Measurements from ENCODE around the gene KRTAP5-5.
"Not testable (repeated sequence)": the region's sequence is repeated elsewhere in the genome, so short reads cannot be mapped to it uniquely, and the experiment has no call there.

KRTAP5-5 gene

DNA sequence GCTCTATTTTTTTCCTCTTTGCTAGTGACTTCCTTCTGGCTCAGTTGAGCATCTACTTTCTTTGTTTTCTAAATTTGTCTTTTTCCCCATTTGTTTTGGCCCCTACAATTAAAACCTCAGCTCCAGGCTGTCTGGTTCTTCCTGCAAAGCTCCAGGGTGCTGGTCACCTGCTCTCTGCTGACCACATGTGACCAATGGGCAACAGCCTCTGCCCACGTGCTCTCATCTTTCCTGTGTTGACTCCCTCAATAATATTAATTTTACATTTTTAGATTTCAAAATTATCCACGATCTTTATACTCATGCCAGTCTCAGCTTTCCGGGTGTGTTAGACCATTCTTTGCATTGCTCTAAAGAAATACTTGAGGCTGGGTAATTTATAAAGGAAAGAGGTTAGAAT lies 31.2 kb upstream of the KRTAP5-5 start:
- H3K4me3 ChIP-seq (ENCODE audit: low read length); H2AFZ ChIP-seq (ENCODE audit: low read depth, low read length); H3K9me3 ChIP-seq (ENCODE audit: low read length); H3K4me1 ChIP-seq (ENCODE audit: insufficient read depth, low read length); H3K36me3 ChIP-seq (ENCODE audit: insufficient read depth, low read length): not testable (repeated sequence)
- peaks cover 16% of the 10 kb centered on the region for H3K27me3 ChIP-seq (ENCODE audit: insufficient read depth, low read length)

DNA sequence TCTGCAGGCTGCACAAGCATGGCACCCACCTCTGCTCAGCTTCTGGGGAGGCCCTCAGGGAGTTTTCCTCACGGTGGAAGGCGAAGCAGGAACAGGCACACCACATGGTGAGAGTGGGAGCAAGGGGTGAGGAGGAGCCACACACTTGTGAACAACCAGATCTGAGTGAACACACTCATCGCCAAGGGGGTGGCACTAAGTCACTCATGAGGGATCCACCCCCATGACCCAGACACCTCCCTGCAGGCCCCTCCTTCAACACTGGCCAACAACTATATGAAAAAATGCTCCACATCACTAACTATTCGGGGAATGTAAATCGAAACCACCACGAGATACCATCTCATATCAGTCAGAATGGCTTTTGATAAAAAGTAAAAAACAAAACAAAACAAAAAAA lies 30.8 kb upstream of the KRTAP5-5 start:
- Histone ChIP-seq H3K36me3 (ENCODE audit: insufficient read depth, low read length) (no peaks in the 10 kb centered on the region), H3K4me3 (ENCODE audit: low read length) (no peak overlapping the region), H3K4me1 (ENCODE audit: insufficient read depth, low read length) (peaks cover 7% of the 10 kb centered on the region), H2AFZ (ENCODE audit: low read depth, low read length) (no peak overlapping the region), H3K9me3 (ENCODE audit: low read length) (no peaks in the 10 kb centered on the region), H3K27me3 (ENCODE audit: insufficient read depth, low read length) (peaks cover 20% of the 10 kb centered on the region)

DNA sequence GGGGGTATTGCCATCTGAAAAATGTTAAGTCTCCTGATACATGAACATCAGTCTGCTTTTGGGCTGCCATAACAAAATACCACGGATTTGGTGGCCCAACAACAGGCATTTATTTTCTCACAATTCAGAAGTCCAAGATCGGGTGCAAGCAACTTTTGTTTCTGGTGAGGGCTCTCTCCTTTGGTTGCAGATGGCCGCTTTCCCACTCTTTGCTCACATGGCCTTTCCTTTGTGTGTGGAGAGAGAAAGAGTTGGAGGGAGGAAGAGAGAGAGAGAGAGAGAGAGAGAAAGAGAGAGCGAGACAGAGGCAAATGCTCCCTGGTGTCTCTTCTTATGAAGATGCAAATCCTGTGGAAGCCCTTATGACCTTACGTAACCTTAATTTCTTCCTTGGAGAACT lies 28.9 kb upstream of the KRTAP5-5 start:
- Histone ChIP-seq H3K4me1 (ENCODE audit: insufficient read depth, low read length) (peaks cover 7% of the 10 kb centered on the region), H3K27me3 (ENCODE audit: insufficient read depth, low read length) (peaks cover 27% of the 10 kb centered on the region), H3K36me3 (ENCODE audit: insufficient read depth, low read length) (no peaks in the 10 kb centered on the region), H2AFZ (ENCODE audit: low read depth, low read length) (no peak overlapping the region), H3K9me3 (ENCODE audit: low read length) (no peaks in the 10 kb centered on the region), H3K4me3 (ENCODE audit: low read length) (no peak overlapping the region)

DNA sequence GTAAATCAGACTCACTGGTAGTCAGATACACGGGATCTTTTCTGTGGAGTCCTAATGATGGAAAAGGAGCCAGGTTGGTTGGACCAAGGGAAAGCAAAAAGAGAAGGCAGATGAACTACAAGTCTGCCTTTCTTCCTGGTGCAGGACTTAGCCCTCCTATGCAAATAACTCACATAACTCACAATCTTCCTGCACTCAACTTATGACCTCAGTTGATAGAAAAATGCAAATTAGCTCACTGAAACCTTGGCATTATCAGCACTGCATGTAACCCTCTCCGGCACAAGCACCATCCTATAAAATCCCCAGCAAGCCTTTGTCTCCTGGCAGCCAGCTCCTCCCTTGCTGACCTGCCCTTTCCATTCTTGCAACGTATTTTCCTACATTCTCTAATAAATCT lies 27.9 kb upstream of the KRTAP5-5 start:
- not testable (repeated sequence) for H2AFZ ChIP-seq (ENCODE audit: low read depth, low read length); H3K36me3 ChIP-seq (ENCODE audit: insufficient read depth, low read length); H3K4me3 ChIP-seq (ENCODE audit: low read length); H3K4me1 ChIP-seq (ENCODE audit: insufficient read depth, low read length); H3K9me3 ChIP-seq (ENCODE audit: low read length)
- H3K27me3 ChIP-seq (ENCODE audit: insufficient read depth, low read length): peaks cover 32% of the 10 kb centered on the region

DNA sequence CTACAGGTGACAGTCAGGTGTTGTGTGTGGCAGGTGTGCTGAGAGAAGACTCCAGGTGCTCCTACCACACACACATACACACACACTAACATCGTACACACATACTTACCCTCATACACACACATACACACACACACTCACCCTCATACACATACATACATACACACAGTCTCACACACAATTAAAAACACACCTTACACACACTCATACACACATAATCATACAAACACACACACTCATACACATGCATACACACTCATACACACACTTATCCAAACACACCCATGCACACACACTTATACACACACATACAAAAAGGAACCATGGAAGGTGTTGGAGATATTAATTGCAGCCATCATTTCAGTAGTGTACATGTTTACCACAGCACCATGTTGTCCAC lies 25.9 kb upstream of the KRTAP5-5 start:
- no peak overlapping the region for H3K4me3 ChIP-seq (ENCODE audit: low read length)
- peaks cover 7% of the 10 kb centered on the region for H3K4me1 ChIP-seq (ENCODE audit: insufficient read depth, low read length)
- H3K27me3 ChIP-seq (ENCODE audit: insufficient read depth, low read length): peaks cover 36% of the 10 kb centered on the region
- H2AFZ ChIP-seq (ENCODE audit: low read depth, low read length): no peak overlapping the region
- no peaks in the 10 kb centered on the region for H3K36me3 ChIP-seq (ENCODE audit: insufficient read depth, low read length)
- H3K9me3 ChIP-seq (ENCODE audit: low read length): no peaks in the 10 kb centered on the region

DNA sequence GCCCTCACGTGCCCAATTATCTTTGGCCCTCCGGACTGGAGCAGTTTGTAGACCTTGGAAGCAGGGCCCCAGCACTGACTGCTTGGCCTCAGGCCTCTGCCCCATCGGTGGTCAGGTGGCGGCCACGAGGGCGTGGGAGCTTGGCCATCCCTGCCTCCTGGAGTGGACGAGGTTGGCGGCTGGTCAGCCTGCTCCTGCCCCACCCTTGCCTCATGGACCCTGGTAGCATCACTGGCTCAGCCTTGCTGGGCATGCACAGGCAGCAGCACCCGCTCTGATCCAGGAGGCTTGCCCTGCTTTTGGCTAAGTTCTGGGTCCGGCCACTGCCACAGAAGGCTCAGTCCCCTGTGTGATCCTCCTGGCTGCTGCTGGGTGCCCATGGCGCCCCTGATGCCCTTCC lies 25.4 kb upstream of the KRTAP5-5 start:
- no peak overlapping the region for H3K4me3 ChIP-seq (ENCODE audit: low read length)
- no peaks in the 10 kb centered on the region for H3K9me3 ChIP-seq (ENCODE audit: low read length)
- H3K4me1 ChIP-seq (ENCODE audit: insufficient read depth, low read length): peaks cover 7% of the 10 kb centered on the region
- peaks cover 34% of the 10 kb centered on the region for H3K27me3 ChIP-seq (ENCODE audit: insufficient read depth, low read length)
- no peak overlapping the region for H2AFZ ChIP-seq (ENCODE audit: low read depth, low read length)
- no peaks in the 10 kb centered on the region for H3K36me3 ChIP-seq (ENCODE audit: insufficient read depth, low read length)

DNA sequence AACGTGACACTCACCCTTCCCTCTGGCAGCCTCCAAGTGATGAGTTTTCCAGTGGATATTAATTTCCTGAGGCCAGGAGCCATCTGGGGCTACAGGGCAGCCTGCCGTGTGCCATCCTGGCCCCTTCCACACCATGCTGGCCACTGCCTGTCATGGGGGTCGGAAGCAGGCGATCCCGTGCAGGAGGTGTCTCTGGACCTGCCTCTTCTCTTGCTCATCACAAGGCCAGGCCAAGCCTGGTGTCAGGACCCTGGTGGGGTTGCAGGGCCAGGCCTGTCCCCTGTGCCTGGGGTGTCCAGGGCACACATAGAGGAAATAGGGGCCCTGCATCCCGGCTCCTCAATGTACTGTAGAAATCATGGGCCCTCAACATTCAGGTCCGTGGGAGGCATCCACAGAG lies 24.9 kb upstream of the KRTAP5-5 start:
- H3K4me3 ChIP-seq (ENCODE audit: low read length): no peak overlapping the region
- H3K36me3 ChIP-seq (ENCODE audit: insufficient read depth, low read length): no peaks in the 10 kb centered on the region
- peaks cover 34% of the 10 kb centered on the region for H3K27me3 ChIP-seq (ENCODE audit: insufficient read depth, low read length)
- H3K4me1 ChIP-seq (ENCODE audit: insufficient read depth, low read length): peaks cover 7% of the 10 kb centered on the region
- no peak overlapping the region for H2AFZ ChIP-seq (ENCODE audit: low read depth, low read length)
- no peaks in the 10 kb centered on the region for H3K9me3 ChIP-seq (ENCODE audit: low read length)

DNA sequence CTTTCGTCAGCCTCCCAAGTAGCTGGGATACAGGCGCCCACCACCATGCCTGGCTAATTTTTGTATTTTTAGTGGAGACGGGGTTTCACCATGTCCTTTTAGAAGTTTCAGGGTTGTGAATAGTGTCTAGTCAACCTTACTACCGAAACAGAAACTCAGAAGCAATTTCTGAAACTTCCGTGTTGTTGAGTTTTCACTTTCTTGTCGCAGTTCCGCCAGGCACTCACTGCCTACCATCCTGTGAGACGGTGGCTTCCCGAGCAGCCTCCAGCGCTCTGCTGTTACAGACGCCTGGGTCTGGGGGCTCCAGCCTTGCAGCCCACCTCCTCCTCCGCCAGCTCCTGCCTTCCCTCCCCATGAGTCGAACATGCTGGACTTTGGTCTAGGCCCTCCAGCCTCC lies 23.7 kb upstream of the KRTAP5-5 start:
- H3K9me3 ChIP-seq (ENCODE audit: low read length); H3K36me3 ChIP-seq (ENCODE audit: insufficient read depth, low read length); H2AFZ ChIP-seq (ENCODE audit: low read depth, low read length); H3K4me1 ChIP-seq (ENCODE audit: insufficient read depth, low read length); H3K4me3 ChIP-seq (ENCODE audit: low read length): not testable (repeated sequence)
- H3K27me3 ChIP-seq (ENCODE audit: insufficient read depth, low read length): peaks cover 34% of the 10 kb centered on the region

DNA sequence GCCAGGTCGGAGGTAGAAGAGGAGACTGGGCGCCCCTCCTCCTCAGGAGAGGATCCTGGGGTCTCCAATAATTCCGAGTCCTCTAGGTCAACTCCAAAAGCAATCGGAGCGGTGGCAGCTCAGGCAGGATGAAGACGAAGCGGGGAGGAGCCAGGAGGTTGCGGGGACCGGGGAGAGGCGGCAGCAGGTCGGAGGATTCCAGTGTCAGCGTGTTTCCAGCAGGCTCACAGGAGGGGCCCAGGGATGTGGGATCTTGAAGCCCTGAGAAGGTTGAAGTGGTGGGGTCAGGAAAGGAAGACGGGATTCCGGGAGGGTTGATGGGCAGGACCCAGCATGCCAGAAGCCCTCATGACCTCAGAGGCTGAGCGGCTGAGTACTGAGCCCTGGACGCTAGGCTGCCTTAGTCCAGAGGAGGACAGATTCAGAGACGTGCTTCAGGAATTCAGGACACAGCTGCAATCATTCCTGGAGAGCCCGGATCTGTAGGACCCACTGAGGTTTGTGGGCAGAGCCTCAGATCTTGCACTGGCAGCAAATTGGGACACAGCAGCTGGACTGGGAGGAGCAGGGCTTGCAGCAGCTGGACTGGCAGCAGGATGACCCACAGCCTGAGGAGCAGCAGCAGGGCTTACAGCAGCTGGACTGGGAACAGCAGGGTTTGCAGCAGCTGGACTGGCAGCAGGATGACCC lies 22.3 kb upstream of the KRTAP5-5 start:
- H3K4me1 ChIP-seq (ENCODE audit: insufficient read depth, low read length); H2AFZ ChIP-seq (ENCODE audit: low read depth, low read length); H3K36me3 ChIP-seq (ENCODE audit: insufficient read depth, low read length); H3K4me3 ChIP-seq (ENCODE audit: low read length); H3K9me3 ChIP-seq (ENCODE audit: low read length): not testable (repeated sequence)
- H3K27me3 ChIP-seq (ENCODE audit: insufficient read depth, low read length): peaks cover 34% of the 10 kb centered on the region

DNA sequence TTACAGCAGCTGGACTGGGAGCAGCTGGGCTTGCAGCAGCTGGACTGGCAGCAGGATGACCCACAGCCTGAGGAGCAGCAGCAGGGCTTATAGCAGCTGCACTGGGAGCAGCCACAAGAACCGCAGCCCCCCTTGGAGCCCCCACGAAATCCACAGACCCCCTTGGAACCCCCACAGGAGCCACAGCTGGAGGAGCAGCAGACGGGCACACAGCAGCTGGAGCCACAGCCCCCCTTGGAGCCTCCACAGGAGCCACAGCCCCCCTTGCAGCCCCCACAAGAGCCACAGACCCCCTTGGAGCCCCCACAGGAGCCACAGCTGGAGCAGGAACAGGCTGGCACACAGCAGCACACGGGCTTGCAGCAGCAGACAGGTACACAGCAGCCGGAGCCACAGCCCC lies 21.7 kb upstream of the KRTAP5-5 start:
- H3K27me3 ChIP-seq (ENCODE audit: insufficient read depth, low read length): peaks cover 34% of the 10 kb centered on the region
- not testable (repeated sequence) for H2AFZ ChIP-seq (ENCODE audit: low read depth, low read length); H3K4me1 ChIP-seq (ENCODE audit: insufficient read depth, low read length); H3K36me3 ChIP-seq (ENCODE audit: insufficient read depth, low read length); H3K9me3 ChIP-seq (ENCODE audit: low read length); H3K4me3 ChIP-seq (ENCODE audit: low read length)

DNA sequence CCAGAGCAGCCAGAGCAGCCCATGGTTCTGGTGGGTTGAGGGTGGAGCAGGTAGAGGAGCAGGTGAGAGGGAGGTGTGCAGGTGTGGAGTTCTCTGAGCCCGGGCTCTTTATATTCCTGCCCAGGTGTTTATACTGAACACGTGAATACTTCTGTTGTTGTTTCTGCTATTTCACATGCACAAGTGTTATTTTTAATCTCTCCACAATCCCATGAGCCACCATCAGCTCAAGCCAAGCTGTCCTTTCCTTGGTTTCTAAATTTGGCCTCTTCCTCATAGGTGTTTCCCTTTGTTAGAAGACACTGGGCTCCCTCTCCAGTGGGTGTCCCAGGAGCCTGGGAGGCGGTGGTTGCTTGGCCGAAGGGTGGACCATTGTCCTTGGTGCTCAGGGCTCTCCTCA lies 21.2 kb upstream of the KRTAP5-5 start, which contains the start of gene KRTAP5-3:
Gene KRTAP5-3, minus strand, starts transcription at position 101 of the 400 bp plus-strand sequence. Its CDS starts 78 bp downstream, at position 23.
- no peaks in the 10 kb centered on the region for H3K9me3 ChIP-seq (ENCODE audit: low read length)
- no peaks in the 10 kb centered on the region for H3K36me3 ChIP-seq (ENCODE audit: insufficient read depth, low read length)
- H3K4me3 ChIP-seq (ENCODE audit: low read length): no peak within 1 kb of the TSS
- H3K4me1 ChIP-seq (ENCODE audit: insufficient read depth, low read length): no peaks in the 10 kb centered on the region
- no peak within 1 kb of the TSS for H2AFZ ChIP-seq (ENCODE audit: low read depth, low read length)
- peaks cover 33% of the 10 kb centered on the region for H3K27me3 ChIP-seq (ENCODE audit: insufficient read depth, low read length)

DNA sequence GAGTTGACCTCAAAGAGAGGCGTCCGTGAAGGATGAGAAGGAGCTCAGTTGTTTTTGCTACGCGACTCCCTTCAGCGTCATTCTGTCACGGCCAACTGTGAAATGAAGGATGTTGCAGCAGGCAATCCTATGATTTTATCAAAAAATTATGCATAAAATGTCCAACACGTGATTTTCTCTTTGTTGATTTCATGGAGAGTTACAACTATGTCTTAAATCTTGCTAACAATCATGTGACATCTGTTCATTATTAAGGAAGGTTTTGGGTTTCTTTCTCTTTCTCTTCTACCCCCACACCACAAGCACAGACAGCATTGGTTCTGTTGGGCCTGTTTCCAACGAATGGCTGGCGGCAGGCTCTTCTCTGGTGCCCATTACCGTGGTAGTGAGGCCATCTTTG lies 11.3 kb upstream of the KRTAP5-5 start:
- no peak overlapping the region for H3K4me3 ChIP-seq (ENCODE audit: low read length)

DNA sequence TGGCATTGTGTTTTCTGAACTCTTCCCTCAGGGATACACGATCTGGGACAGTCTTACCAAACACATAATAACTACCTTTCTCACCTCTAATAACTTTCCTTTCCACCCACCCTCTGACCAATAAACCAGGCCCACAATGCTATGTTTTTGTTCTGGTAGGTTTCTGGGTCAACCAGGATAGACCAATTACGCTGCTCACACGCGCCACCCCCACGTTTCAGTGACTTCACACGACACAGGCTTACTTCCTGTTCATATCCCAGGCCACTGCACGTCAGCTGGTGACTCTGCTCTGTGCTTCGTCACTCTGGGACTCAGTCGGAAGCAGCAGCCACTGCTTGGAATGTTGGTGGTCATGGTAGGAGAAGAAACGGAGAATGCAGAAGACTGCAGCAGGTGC lies 10.1 kb upstream of the KRTAP5-5 start:
- H3K9me3 ChIP-seq (ENCODE audit: low read length): no peaks in the 10 kb centered on the region
- no peak overlapping the region for H2AFZ ChIP-seq (ENCODE audit: low read depth, low read length)
- H3K27me3 ChIP-seq (ENCODE audit: insufficient read depth, low read length): peaks cover 6% of the 10 kb centered on the region
- no peaks in the 10 kb centered on the region for H3K4me1 ChIP-seq (ENCODE audit: insufficient read depth, low read length)
- no peaks in the 10 kb centered on the region for H3K36me3 ChIP-seq (ENCODE audit: insufficient read depth, low read length)
- no peak overlapping the region for H3K4me3 ChIP-seq (ENCODE audit: low read length)

More for the DNA sequence above, 11.3 kb upstream of the KRTAP5-5 start:
- Histone ChIP-seq H3K27me3 (ENCODE audit: insufficient read depth, low read length) (peaks cover 6% of the 10 kb centered on the region), H3K36me3 (ENCODE audit: insufficient read depth, low read length) (no peaks in the 10 kb centered on the region), H2AFZ (ENCODE audit: low read depth, low read length) (no peak overlapping the region), H3K9me3 (ENCODE audit: low read length) (no peaks in the 10 kb centered on the region), H3K4me1 (ENCODE audit: insufficient read depth, low read length) (no peaks in the 10 kb centered on the region)

DNA sequence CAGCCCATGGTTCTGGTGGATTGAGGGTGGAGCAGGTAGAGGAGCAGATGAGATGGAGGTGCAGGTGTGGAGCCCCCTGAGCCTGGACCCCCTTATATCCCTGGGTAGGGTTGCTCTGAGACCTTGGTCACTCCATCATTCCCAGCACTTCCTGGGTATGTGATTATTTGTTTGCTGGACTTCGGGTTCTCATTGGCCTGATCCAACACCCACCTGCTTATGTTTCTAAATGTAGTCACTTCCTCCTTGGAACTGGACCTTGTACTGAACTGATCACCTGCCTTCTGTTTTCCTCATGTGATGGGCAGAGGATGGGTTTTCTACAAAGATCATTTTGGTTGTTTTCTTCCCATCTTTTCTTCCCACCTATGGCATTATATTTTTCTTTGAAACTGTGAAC lies 7.5 kb upstream of the KRTAP5-5 start, which contains the start of gene KRTAP5-4:
Gene KRTAP5-4, minus strand, starts transcription at position 53 of the 400 bp plus-strand sequence. Its CDS starts 45 bp downstream, at position 8.
- Histone ChIP-seq H3K36me3 (ENCODE audit: insufficient read depth, low read length) (no peaks in the 10 kb centered on the region), H2AFZ (ENCODE audit: low read depth, low read length) (no peak within 1 kb of the TSS), H3K27me3 (ENCODE audit: insufficient read depth, low read length) (peaks cover 11% of the 10 kb centered on the region), H3K9me3 (ENCODE audit: low read length) (no peaks in the 10 kb centered on the region), H3K4me1 (ENCODE audit: insufficient read depth, low read length) (no peaks in the 10 kb centered on the region), H3K4me3 (ENCODE audit: low read length) (no peak within 1 kb of the TSS)
